Activated CD8-positive, alpha-beta memory T cell treated with anti-CD3 and anti-CD28 coated beads, Interleukin-2, amount 50 U/mL, for 1 hour (primary cell): ENCODE data around the gene HDGF.

Experiments used
- DNase-seq: peaks from one replicate; pipeline ENCODE4 v3.0.0-alpha.2; 2020; ENCODE audit errors: extremely low read depth

Gene HDGF

GRCh38 chr1:156751451-156751756, at the start of gene HDGF:
Gene HDGF, minus strand, starts transcription at chr1:156751675. Its CDS starts 246 bp downstream, at chr1:156751429.
- DNase-seq, result no peak

- DNase-seq, result no peak
Observed at GRCh38 chr1:156797212-156797871, 45.9 kb upstream of the HDGF start.

- no peak for DNase-seq
Observed at GRCh38 chr1:156796340-156797097, 45.0 kb upstream of the HDGF start.

- no peak for DNase-seq
Observed at GRCh38 chr1:156795787-156796186, 44.3 kb upstream of the HDGF start.

DNA sequence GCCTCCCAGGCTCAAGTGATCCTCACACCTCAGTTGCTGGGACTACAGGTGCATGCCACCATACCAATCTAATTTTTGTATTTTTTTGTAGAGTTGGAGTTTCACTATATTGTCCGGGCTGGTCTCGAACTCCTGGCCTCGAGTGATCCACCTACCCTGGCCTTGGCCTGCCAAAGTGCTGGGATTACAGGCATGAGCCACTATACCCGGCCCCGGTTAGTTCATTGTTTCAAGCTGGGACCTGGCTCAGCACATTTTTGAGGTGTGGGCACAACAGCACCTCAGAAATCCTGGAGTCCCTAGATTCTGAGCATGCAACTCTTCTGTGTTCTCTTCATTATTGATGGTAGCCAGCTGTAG, 43.9 kb upstream of the HDGF start:
- no peak for DNase-seq

- no peak for DNase-seq
Observed at GRCh38 chr1:156794506-156795373, 43.3 kb upstream of the HDGF start.

DNA sequence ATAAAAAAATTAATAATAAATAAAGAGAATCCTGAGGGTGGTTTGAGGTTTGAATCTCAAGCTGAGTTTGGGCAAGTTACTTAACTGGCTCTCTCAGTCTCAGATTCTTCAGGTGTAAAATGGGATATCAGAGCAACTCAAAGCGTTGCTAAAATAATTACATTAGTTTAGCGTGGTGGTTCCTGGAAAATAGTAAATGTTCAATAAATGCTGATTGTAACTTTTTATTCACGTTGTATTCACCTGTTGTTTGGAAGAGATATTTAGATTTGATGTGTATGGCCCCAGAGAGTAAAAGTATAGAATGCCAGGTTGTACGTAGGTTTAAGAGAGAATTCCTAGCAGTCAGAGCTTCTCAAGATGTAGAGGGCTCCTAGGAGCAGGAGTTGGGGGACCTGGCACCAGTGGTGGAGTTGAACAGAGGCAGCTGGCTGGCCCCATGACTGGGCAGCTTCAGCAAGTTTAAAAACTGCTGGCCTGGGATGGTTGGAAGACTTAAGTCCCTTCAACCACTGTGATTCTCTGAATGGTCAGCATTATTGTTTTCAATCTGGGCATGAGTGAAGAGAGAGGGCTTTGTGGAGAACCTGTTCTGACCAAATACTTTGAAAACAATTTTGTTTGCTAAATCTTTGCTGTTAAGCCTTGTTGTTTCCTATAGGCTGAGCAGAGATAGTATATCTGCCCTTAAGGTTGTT, 38.3 kb upstream of the HDGF start:
- no peak for DNase-seq

DNA sequence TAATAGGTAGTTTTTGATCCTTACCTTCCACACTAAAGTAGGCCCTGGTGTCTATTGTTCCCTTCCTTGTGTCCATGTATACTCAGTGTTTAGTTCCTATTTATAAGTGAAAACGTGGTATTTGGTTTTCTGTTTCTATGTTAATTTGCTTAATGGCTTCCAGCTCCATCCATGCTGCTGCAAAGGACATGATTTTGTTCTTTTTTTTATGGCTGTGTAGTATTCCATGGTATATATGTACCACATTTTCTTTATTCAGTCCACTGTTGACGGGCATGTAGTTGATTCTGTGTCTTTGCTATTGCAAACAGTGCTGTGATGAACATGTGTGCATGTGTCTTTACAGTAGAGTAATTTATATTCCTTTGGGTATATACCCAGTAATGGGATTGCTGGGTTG, 36.7 kb upstream of the HDGF start:
- no peak for DNase-seq

- no peak for DNase-seq
Observed at GRCh38 chr1:156786640-156787039, 35.2 kb upstream of the HDGF start.

DNA sequence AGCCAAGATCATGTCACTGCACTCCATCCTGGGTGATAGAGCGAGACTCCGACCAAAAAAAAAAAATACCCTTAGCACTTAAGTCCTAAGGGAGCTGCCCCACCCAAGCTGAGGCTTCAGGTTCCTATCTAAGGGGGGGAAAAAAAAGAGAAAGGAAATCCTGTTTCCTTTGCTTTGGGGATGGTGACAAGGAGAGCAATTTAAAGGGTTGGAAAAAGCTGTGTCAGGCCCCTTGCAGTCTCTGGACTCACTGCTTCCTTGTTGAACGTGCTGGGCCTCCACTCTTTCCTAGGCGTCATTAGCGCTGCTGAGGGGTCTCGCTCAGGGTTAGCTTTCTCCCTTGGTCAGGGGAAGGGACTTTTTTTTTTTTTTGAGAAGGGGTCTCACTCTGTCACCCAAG, 34.0 kb upstream of the HDGF start:
- DNase-seq, result no peak

- no peak for DNase-seq
Observed at GRCh38 chr1:156781585-156782186, 30.2 kb upstream of the HDGF start.

GRCh38 chr1:156777573-156777972, 26.1 kb upstream of the HDGF start:
- DNase-seq, result no peak

GRCh38 chr1:156776942-156777341, 25.5 kb upstream of the HDGF start:
- DNase-seq, result no peak

DNA sequence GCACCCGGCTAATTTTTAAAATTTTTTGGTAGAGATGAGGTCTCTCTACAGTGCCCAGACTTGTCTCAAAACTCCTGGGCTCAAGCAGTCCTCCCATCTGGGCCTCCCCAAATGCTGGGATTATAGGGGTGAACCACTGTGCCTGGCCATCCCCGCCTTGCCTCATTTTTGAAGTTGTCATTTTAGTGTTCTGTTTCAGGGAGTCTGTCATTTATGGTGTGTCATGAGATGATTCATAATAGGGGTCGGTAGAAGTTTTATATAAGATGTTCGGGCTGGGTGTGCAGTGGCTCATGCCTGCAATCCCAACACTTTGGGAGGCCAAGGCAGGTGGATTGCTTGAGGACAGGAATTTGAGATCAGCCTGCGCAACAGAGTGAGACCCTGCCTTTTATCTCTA, 24.3 kb upstream of the HDGF start:
- no peak for DNase-seq

DNA sequence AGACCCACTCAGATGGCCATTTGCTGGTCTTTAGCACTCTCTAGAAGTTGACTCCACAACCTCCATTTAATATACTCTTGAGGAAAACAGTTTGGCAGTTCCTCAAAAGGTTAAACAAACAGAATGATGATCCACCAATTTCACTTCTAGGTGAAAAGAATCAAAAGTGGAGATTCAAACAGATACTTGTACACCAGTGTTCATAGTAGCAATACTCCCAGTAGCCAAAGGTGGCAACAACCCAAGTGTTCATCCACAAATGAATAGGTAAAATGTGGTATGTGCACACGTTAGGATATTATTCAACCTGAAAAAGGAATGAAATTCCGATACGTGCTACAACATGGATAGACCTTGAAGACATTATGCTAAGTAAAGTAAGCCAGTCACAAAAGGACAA, 22.1 kb upstream of the HDGF start:
- no peak for DNase-seq

GRCh38 chr1:156772728-156773497, 21.4 kb upstream of the HDGF start:
- DNase-seq, result no peak

DNA sequence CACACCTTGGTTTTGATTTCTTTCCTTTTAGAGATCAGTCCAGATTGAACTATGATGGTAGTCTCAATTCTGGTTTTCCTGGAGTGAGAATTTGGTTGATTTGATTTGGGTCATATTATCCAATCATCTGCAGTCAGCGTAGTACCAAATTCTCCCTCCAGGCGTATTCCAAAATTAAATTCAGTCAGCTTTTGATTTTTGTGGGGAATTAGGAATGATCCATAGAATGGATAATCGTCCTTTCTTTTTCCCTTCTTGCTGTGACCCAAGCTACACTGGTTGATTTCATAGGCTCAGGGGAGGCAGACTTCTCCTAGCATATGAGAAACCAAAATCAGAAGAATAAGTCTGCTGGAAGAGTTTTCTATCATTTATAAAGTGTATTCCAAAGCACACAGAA, 20.7 kb upstream of the HDGF start:
- no peak for DNase-seq

DNA sequence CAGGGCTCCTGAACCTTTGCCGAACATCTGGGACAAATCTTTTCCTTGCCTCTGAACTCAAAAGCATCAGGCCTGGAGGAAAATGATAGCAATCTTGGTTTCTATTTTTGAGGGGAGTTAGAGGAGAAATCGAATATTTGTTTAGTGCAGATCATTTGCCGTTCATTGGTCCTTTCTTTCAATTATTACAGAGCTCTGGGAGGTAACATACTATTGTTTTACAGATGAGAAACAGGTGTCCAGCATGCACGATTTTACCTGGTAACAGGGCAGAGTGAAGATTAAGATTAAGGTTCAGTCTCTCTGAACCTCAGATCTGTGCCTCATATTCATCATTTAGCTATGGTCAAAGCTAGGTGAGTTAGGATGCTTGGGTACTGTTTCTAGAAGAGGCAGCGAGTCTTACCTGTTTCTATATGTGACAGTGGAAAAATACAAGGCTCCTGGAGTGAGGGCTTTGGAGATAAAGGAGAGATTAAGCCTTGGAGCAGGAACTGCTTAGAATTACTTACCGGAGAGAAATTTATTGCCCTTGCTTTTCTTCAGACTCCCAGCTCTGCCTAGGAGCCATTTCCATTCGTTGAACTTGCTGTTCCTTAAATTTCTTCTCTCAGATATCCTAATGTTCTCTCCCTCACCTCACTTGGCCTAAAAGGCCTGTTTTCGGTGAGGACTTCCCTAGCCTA, 17.3 kb upstream of the HDGF start:
- no peak for DNase-seq

GRCh38 chr1:156767879-156768604, 16.6 kb upstream of the HDGF start:
- no peak for DNase-seq
